ENCODE data around the gene NUDT3.

The NUDT3 gene

GRCh38 chr6:34425498-34426410, 33.3 kb upstream of the NUDT3 start, which contains the start of gene RPS10:
Gene RPS10 (minus strand): TSS chr6:34426069. CDS start chr6:34425221, 848 bp downstream.
- no peak for TF ChIP-seq CTCF (IDR thresholded peaks at IDR 0.05; ENCODE audit: borderline replicate concordance, insufficient read depth, low read depth, low read length)
- peak within 1 kb of the TSS; percentile 83 for H3K4me3 ChIP-seq (ENCODE audit: low read depth, low read length)

GRCh38 chr6:34425132-34425497, 32.6 kb upstream of the NUDT3 start:
- peak overlapping the region; percentile 83 for H3K4me3 ChIP-seq (ENCODE audit: low read depth, low read length)
- no peak for TF ChIP-seq CTCF (IDR thresholded peaks at IDR 0.05; ENCODE audit: borderline replicate concordance, insufficient read depth, low read depth, low read length)

- H3K4me3 ChIP-seq (ENCODE audit: low read depth, low read length) = peak overlapping the region; percentile 83
- TF ChIP-seq CTCF (IDR thresholded peaks at IDR 0.05; ENCODE audit: borderline replicate concordance, insufficient read depth, low read depth, low read length) = no peak
These were observed 32.0 kb upstream of the NUDT3 start for GRCh38 chr6:34424200-34425131.

- TF ChIP-seq CTCF (IDR thresholded peaks at IDR 0.05; ENCODE audit: borderline replicate concordance, insufficient read depth, low read depth, low read length) = no peak
- H3K4me3 ChIP-seq (ENCODE audit: low read depth, low read length) = no peak overlapping the region
These were observed 30.8 kb upstream of the NUDT3 start for GRCh38 chr6:34423254-34423653.

- no peak for TF ChIP-seq CTCF (IDR thresholded peaks at IDR 0.05; ENCODE audit: borderline replicate concordance, insufficient read depth, low read depth, low read length)
These were observed 25.9 kb upstream of the NUDT3 start for GRCh38 chr6:34418367-34418766.

GRCh38 chr6:34416877-34417371, 24.5 kb upstream of the NUDT3 start:
- no peak for TF ChIP-seq CTCF (IDR thresholded peaks at IDR 0.05; ENCODE audit: borderline replicate concordance, insufficient read depth, low read depth, low read length)
- H3K4me3 ChIP-seq (ENCODE audit: low read depth, low read length) = no peak overlapping the region

More at GRCh38 chr6:34418367-34418766, 25.9 kb upstream of the NUDT3 start:
- no peak overlapping the region for H3K4me3 ChIP-seq (ENCODE audit: low read depth, low read length)

All from GM12875 (cell line).